ENCODE results near the gene GAGE12J. TPM values are rescaled to one million over a fixed set of nuclear protein-coding genes. Genes with fewer than 3 reads are reported as not detected.

GAGE12J gene
- total RNA-seq, 1 experiment from 2014 or later = not detected

- intact Hi-C loops (cut with micrococcal nuclease) = no loop called here
- Histone ChIP-seq H4K20me1 (ENCODE audit: insufficient read depth) (no peaks in the 10 kb centered on the region), H3K4me2 (ENCODE audit: low read length) (no peak overlapping the region), H3K9ac (ENCODE audit: low read length) (no peak overlapping the region), H3K79me2 (ENCODE audit: insufficient read depth, low read length) (no peaks in the 10 kb centered on the region), H3K27ac (ENCODE audit: low read depth, low read length) (no peak overlapping the region), H3K36me3 (ENCODE audit: control insufficient read depth in 1 of 2, insufficient read depth in 2 of 2, low read length in 2 of 2) (no peaks in the 10 kb centered on the region), H2AFZ (ENCODE audit: low read depth, low read length, poor library complexity, severe bottlenecking) (no peak overlapping the region), H3K9me3 (ENCODE audit: control insufficient read depth in 1 of 2, insufficient read depth in 1 of 2, low read depth in 1 of 2, low read length in 2 of 2) (no peaks in the 10 kb centered on the region), H3K27me3 (ENCODE audit: insufficient read depth, low read length) (no peaks in the 10 kb centered on the region), H3K9me2 (ENCODE audit: insufficient read depth) (no peaks in the 10 kb centered on the region), H3K4me3 (replicated peaks in 1 of 2; ENCODE audit: low read depth in 1 of 2, low read length in 2 of 2) (no peak overlapping the region), H3K4me1 (ENCODE audit: control insufficient read depth in 1 of 2, insufficient read depth in 2 of 2, low read length in 2 of 2) (no peaks in the 10 kb centered on the region)
- ATAC-seq (no peak), DNase-seq (ENCODE audit: low read depth, low spot score) (no peak)
- POLR2A ChIA-PET = no interaction called here
- no TSS peak for BruUV-seq (replicated peaks)
- RAD21 ChIA-PET (ENCODE audit: low non-redundant PET in 1 of 2, low total read pairs in 2 of 2, uncharacterized antibody in 2 of 2, unreplicated experiment in 2 of 2) = no interaction called here
- no peak for TF ChIP-seq SRF (IDR thresholded peaks at IDR 0.05; ENCODE audit: low read depth)
- TF ChIP-seq SP1 (IDR thresholded peaks at IDR 0.05; ENCODE audit: low read depth) = no peak
- no peak for TF ChIP-seq FOSL1 (IDR thresholded peaks at IDR 0.05; ENCODE audit: low read depth)
- TF ChIP-seq SIN3A (IDR thresholded peaks at IDR 0.05; ENCODE audit: low read depth) = no peak
- TF ChIP-seq CTCF (IDR thresholded peaks at IDR 0.05 in 2 of 3, conservative IDR thresholded peaks at IDR 0.05 in 1 of 3; ENCODE audit: borderline replicate concordance in 1 of 3, insufficient read depth in 1 of 3, low read depth in 2 of 3, low read length in 2 of 3) = no peak
- no peak for TF ChIP-seq TCF7L2 (IDR thresholded peaks at IDR 0.05; ENCODE audit: borderline replicate concordance, extremely low read depth, insufficient read depth, insufficient read length)
- no peak for TF ChIP-seq RAD21 (IDR thresholded peaks at IDR 0.05; ENCODE audit: low read depth)
- TF ChIP-seq ZNF274 (IDR thresholded peaks at IDR 0.05; ENCODE audit: low read depth, low read length) = no peak
- no peak for TF ChIP-seq ELF1 (IDR thresholded peaks at IDR 0.05; ENCODE audit: borderline replicate concordance, low read depth)
- TF ChIP-seq JUND (IDR thresholded peaks at IDR 0.05) = no peak
- TF ChIP-seq POLR2AphosphoS5 (IDR thresholded peaks at IDR 0.05; ENCODE audit: low read depth, low read length) = no peak
- TF ChIP-seq CBX3 (IDR thresholded peaks at IDR 0.05; ENCODE audit: low read depth) = no peak
- TF ChIP-seq POLR2A (IDR thresholded peaks at IDR 0.05; ENCODE audit: borderline replicate concordance, extremely low read depth, insufficient read depth, insufficient read length) = no peak
- TF ChIP-seq YY1 (IDR thresholded peaks at IDR 0.05; ENCODE audit: extremely low read depth, insufficient replicate concordance, low read depth, low read length) = no peak
- TF ChIP-seq EGR1 (IDR thresholded peaks at IDR 0.05; ENCODE audit: low read depth) = no peak
- TF ChIP-seq EZH2phosphoT487 (IDR thresholded peaks at IDR 0.05; ENCODE audit: borderline replicate concordance) = no peak
- TF ChIP-seq MAX (IDR thresholded peaks at IDR 0.05) = no peak
- TF ChIP-seq ZBTB33 (IDR thresholded peaks at IDR 0.05; ENCODE audit: extremely low read depth, insufficient replicate concordance, low read length) = no peak
- CTCF ChIA-PET = no interaction called here
Observed at GRCh38 chrX:49312176-49312575, 9.7 kb upstream of the GAGE12J start.
